Neural progenitor cell (in vitro differentiated cells): Measurements from ENCODE around the gene SPSB1. TPM values are rescaled to one million over a fixed set of nuclear protein-coding genes. Genes with fewer than 3 reads are reported as not detected.

ENCODE experiments used
- DNase-seq: peaks from one replicate; pipeline ENCODE4 v3.0.0-alpha.2; 2016; ENCODE audit warnings: low spot score
- H2AFZ ChIP-seq: fragments of 200-600 bp; sonication (generic); replicated peaks from 2 replicates; pipeline ENCODE4 v1.6.1; 2016; ENCODE audit warnings: antibody characterized with exemption
- H3F3A ChIP-seq: fragments of 200-600 bp; sonication (generic); 2 replicates; pipeline ENCODE4 v1.6.1; 2016; ENCODE audit warnings: antibody characterized with exemption, low read depth
- H3K27ac ChIP-seq: fragments of 200-600 bp; sonication (generic); 2 replicates; pipeline ENCODE4 v1.5.1; 2016; ENCODE audit warnings: mild to moderate bottlenecking
- H3K27me3 ChIP-seq: fragments of 200-600 bp; sonication (generic); 2 replicates; pipeline ENCODE4 v1.6.1; 2016; ENCODE audit warnings: mild to moderate bottlenecking, moderate library complexity
- H3K36me3 ChIP-seq: fragments of 200-600 bp; sonication (generic); 2 replicates; pipeline ENCODE4 v1.5.1; 2016
- H3K4me1 ChIP-seq: fragments of 200-600 bp; sonication (generic); 2 replicates; pipeline ENCODE4 v1.6.1; 2016; ENCODE audit warnings: mixed run types
- H3K4me2 ChIP-seq: fragments of 200-600 bp; sonication (generic); 2 replicates; pipeline ENCODE4 v1.6.1; 2016
- H3K4me3 ChIP-seq: fragments of 200-600 bp; sonication (generic); 2 replicates; pipeline ENCODE4 v1.5.1; 2016
- H3K79me2 ChIP-seq: fragments of 200-600 bp; sonication (generic); 2 replicates; pipeline ENCODE4 v1.6.1; 2016; ENCODE audit warnings: low read depth
- H3K9ac ChIP-seq: fragments of 200-600 bp; sonication (generic); 2 replicates; pipeline ENCODE4 v1.6.1; 2016
- H3K9me3 ChIP-seq: fragments of 200-600 bp; sonication (generic); 2 replicates; pipeline ENCODE4 v1.5.1; 2016; ENCODE audit warnings: low read depth
- H4K20me1 ChIP-seq: fragments of 200-600 bp; sonication (generic); 2 replicates; pipeline ENCODE4 v1.6.1; 2016; ENCODE audit warnings: low read depth
- H3K27ac Mint-ChIP-seq: 3 replicates; pipeline ENCODE4 v1.8.0; 2021; ENCODE audit warnings: mixed read lengths
- H3K27me3 Mint-ChIP-seq: 2 replicates; pipeline ENCODE4 v1.8.0; 2022; ENCODE audit warnings: low read depth, mild to moderate bottlenecking, inconsistent platforms, moderate library complexity, mixed read lengths; ENCODE audit not compliant: insufficient read depth
- H3K36me3 Mint-ChIP-seq: 3 replicates; pipeline ENCODE4 v1.8.0; 2021; ENCODE audit warnings: mixed read lengths
- H3K4me1 Mint-ChIP-seq: 3 replicates; pipeline ENCODE4 v1.8.0; 2021; ENCODE audit warnings: mixed read lengths
- H3K4me3 Mint-ChIP-seq: 3 replicates; pipeline ENCODE4 v1.8.0; 2021; ENCODE audit warnings: mild to moderate bottlenecking, moderate library complexity, mixed read lengths
- H3K9me3 Mint-ChIP-seq: 3 replicates; pipeline ENCODE4 v1.8.0; 2020; ENCODE audit warnings: mixed read lengths
- EZH2 ChIP-seq: fragments of 200-600 bp; sonication (generic); IDR thresholded peaks from 2 replicates; pipeline ENCODE4 v1.6.1; 2017; ENCODE audit warnings: antibody characterized with exemption, mild to moderate bottlenecking, moderate library complexity
- EZH2phosphoT487 ChIP-seq: fragments of 200-600 bp; sonication (generic); IDR thresholded peaks from 2 replicates; pipeline ENCODE4 v1.6.1; 2017; ENCODE audit warnings: antibody characterized with exemption
- total RNA-seq: library from RNA; depleted of rRNA; stranded (reverse); fragments of >200 nt; gene quantifications from 2 replicates; pipeline ENCODE4 v1.2.3, GENCODE V29; 2015; ENCODE audit warnings: low replicate concordance
- TF ChIP-seq, protein P1 (sequence below): fragments of 200-600 bp; sonication (generic); IDR thresholded peaks from 2 replicates; pipeline ENCODE4 v1.5.1; 2017; ENCODE audit warnings: antibody characterized with exemption, mild to moderate bottlenecking

The SPSB1 gene
- total RNA-seq, 1 donor from 2014 or later, result 2.8 TPM

DNA sequence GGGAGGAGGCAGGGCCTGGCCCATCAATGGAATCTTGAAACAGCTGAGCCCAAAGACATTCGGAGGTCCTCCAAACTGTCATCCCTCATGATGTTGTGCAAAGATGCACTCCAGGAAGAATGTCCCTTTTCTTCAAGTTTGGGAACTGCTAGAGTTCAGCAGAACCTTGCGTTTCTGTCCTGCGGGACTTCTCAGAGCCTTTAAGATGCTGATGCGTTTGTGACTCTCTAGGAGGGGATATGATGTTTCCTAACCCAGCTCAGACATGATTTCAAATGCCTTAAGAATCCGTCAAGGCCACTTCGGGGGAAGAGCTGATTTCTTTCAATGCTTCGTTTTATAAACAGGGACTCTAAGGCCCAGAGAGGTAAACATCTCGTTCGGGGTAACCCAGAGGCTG is 35.5 kb downstream of the SPSB1 start:
- no peak for DNase-seq
- H3K27ac Mint-ChIP-seq, result no peak overlapping the region
- no peaks in the 10 kb centered on the region for H3K9me3 Mint-ChIP-seq
- Histone ChIP-seq H3K27ac (no peak overlapping the region), H2AFZ (no peak overlapping the region), H3K9ac (no peak overlapping the region), H3K36me3 (no peaks in the 10 kb centered on the region), H3K79me2 (no peaks in the 10 kb centered on the region), H3F3A (no peaks in the 10 kb centered on the region), H3K9me3 (no peaks in the 10 kb centered on the region), H3K27me3 (no peaks in the 10 kb centered on the region), H3K4me2 (no peak overlapping the region), H4K20me1 (peaks cover 3% of the 10 kb centered on the region), H3K4me1 (no peaks in the 10 kb centered on the region), H3K4me3 (no peak overlapping the region)
- peaks cover 14% of the 10 kb centered on the region for H3K4me1 Mint-ChIP-seq
- H3K27me3 Mint-ChIP-seq, result peaks cover 12% of the 10 kb centered on the region
- H3K36me3 Mint-ChIP-seq, result peaks cover 2% of the 10 kb centered on the region
- TF ChIP-seq, protein P1, sequence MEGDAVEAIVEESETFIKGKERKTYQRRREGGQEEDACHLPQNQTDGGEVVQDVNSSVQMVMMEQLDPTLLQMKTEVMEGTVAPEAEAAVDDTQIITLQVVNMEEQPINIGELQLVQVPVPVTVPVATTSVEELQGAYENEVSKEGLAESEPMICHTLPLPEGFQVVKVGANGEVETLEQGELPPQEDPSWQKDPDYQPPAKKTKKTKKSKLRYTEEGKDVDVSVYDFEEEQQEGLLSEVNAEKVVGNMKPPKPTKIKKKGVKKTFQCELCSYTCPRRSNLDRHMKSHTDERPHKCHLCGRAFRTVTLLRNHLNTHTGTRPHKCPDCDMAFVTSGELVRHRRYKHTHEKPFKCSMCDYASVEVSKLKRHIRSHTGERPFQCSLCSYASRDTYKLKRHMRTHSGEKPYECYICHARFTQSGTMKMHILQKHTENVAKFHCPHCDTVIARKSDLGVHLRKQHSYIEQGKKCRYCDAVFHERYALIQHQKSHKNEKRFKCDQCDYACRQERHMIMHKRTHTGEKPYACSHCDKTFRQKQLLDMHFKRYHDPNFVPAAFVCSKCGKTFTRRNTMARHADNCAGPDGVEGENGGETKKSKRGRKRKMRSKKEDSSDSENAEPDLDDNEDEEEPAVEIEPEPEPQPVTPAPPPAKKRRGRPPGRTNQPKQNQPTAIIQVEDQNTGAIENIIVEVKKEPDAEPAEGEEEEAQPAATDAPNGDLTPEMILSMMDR, result no peak
- TF ChIP-seq EZH2phosphoT487 (no peak), EZH2 (no peak)
- H3K4me3 Mint-ChIP-seq, result no peak overlapping the region

DNA sequence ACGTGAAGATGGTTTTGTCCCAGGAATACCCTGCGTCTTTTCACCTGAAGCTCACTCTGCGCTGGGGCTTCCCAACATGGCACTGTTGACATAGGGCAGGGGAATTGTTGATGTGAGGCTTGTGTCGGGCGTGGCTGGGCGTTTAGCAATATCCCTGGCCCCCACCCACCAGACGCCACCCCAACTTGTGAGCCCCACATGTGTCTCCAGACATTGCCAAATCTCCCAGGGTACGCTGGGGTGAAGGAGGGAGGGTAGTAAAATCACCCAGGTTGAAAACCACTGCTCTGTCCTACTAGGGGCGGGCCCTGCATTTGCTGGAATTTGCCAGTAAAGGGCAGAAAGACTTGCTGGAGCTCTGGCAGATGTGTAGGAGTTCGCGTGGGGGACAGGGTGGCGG is 36.0 kb downstream of the SPSB1 start:
- Histone ChIP-seq H3K9ac (no peak overlapping the region), H4K20me1 (peaks cover 3% of the 10 kb centered on the region), H3K27me3 (no peaks in the 10 kb centered on the region), H3K4me1 (no peaks in the 10 kb centered on the region), H3K4me2 (no peak overlapping the region), H3K27ac (no peak overlapping the region), H3F3A (no peaks in the 10 kb centered on the region), H2AFZ (no peak overlapping the region), H3K79me2 (no peaks in the 10 kb centered on the region), H3K9me3 (no peaks in the 10 kb centered on the region), H3K4me3 (no peak overlapping the region), H3K36me3 (no peaks in the 10 kb centered on the region)
- Mint-ChIP-seq H3K4me3 (no peak overlapping the region), H3K4me1 (peaks cover 14% of the 10 kb centered on the region), H3K27me3 (peaks cover 11% of the 10 kb centered on the region), H3K36me3 (peaks cover 2% of the 10 kb centered on the region), H3K9me3 (no peaks in the 10 kb centered on the region), H3K27ac (no peak overlapping the region)
- TF ChIP-seq EZH2phosphoT487 (no peak), EZH2 (no peak)
- TF ChIP-seq, protein P1, result no peak
- no peak for DNase-seq

DNA sequence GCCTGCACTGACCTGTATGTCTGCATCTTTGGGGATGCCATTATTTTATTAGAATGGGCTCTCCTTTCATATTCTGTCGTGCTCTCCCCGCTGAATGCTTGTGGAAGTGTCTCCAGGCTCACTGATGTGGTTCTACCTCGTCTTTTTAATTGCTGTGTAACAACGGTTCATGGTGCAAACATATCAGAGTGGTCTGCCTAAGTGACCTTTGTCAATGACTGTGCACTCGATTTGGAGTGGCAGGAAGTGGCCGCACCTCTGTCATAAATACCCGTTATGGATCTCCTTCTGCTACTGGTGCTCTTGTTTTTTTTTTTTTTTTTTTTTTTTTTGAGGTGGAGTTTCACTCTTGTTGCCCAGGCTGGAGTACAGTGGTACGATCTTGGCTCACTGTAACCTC is 38.3 kb downstream of the SPSB1 start:
- Histone ChIP-seq H4K20me1 (no peaks in the 10 kb centered on the region), H3K9ac (no peak overlapping the region), H3K4me1 (no peaks in the 10 kb centered on the region), H2AFZ (no peak overlapping the region), H3K79me2 (no peaks in the 10 kb centered on the region), H3F3A (no peaks in the 10 kb centered on the region), H3K4me2 (no peak overlapping the region), H3K9me3 (no peaks in the 10 kb centered on the region), H3K27me3 (no peaks in the 10 kb centered on the region), H3K36me3 (no peaks in the 10 kb centered on the region), H3K4me3 (no peak overlapping the region), H3K27ac (no peak overlapping the region)
- Mint-ChIP-seq H3K27me3 (peaks cover 9% of the 10 kb centered on the region), H3K27ac (no peak overlapping the region), H3K36me3 (peaks cover 2% of the 10 kb centered on the region), H3K4me3 (no peak overlapping the region), H3K4me1 (peaks cover 7% of the 10 kb centered on the region), H3K9me3 (no peaks in the 10 kb centered on the region)
- TF ChIP-seq EZH2phosphoT487, result no peak
- no peak for TF ChIP-seq EZH2
- TF ChIP-seq, protein P1, result no peak
- DNase-seq, result no peak
